Measurements from ENCODE around the gene ASB4.

The ASB4 gene

GRCh38 chr7:95582578-95583293, 97.0 kb downstream of the ASB4 start:
- DNase-seq, result no peak
- in situ Hi-C loops (cut with HindIII; ENCODE audit: low pct_ligation_motif_present, low pct_unique_long_range_greater_than_20kb, low sequenced_read_pairs), result no loop called here

GRCh38 chr7:95583834-95584621, 98.3 kb downstream of the ASB4 start:
- no peak for DNase-seq
- in situ Hi-C loops (cut with HindIII; ENCODE audit: low pct_ligation_motif_present, low pct_unique_long_range_greater_than_20kb, low sequenced_read_pairs), result no loop called here

- no peak for DNase-seq
- in situ Hi-C loops (cut with HindIII; ENCODE audit: low pct_ligation_motif_present, low pct_unique_long_range_greater_than_20kb, low sequenced_read_pairs), result no loop called here
Measured at GRCh38 chr7:95584769-95585425, 99.2 kb downstream of the ASB4 start.

DNA sequence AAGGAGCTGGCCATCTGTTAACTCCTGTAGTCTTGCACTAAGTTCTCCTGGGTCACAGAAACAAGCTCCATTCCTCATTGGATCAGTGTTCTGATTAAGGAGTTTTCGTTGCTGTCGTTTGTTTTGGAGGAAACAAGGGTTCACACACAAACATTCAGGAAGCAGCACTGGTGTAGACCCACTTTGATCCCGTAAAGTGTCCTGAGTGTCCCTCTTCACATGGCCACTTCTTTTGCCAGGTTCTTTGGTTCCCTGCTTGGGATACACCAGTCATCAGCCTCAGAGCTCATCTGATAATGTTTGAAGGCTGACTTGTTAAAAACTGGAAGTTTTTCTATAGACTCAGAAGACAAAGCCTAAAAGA, 99.7 kb downstream of the ASB4 start:
- DNase-seq, result no peak
- in situ Hi-C loops (cut with HindIII; ENCODE audit: low pct_ligation_motif_present, low pct_unique_long_range_greater_than_20kb, low sequenced_read_pairs), result no loop called here

GRCh38 chr7:95586951-95587301, 101.2 kb downstream of the ASB4 start:
- DNase-seq, result no peak
- in situ Hi-C loops (cut with HindIII; ENCODE audit: low pct_ligation_motif_present, low pct_unique_long_range_greater_than_20kb, low sequenced_read_pairs), result no loop called here

DNA sequence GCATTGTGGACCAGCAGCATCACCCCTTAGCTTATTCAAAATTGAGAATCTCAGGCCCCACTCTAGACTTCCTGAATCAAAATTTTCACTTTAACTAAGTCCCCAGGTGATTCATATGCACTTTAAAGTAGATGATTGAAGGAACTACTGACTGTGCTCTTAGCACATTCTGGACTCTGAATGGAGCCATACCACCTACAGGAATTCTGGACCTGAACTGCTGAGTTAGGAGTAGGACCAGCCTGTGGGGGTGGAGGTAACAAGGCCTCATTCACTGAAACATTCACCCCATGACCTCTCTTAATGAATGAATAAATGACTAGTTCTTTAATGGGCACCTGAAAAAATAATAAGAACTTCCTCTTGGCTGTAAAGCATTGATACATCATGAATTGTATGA, 103.3 kb downstream of the ASB4 start:
- in situ Hi-C loops (cut with HindIII; ENCODE audit: low pct_ligation_motif_present, low pct_unique_long_range_greater_than_20kb, low sequenced_read_pairs), result no loop called here
- DNase-seq, result no peak

- in situ Hi-C loops (cut with HindIII; ENCODE audit: low pct_ligation_motif_present, low pct_unique_long_range_greater_than_20kb, low sequenced_read_pairs), result no loop called here
- no peak for DNase-seq
Measured at GRCh38 chr7:95589766-95590165, 104.0 kb downstream of the ASB4 start.

Data from ACHN (cell line).